IMR-90 (cell line): ENCODE measurements around the gene SDHAF1. TPM values are rescaled to one million over a fixed set of nuclear protein-coding genes. Genes with fewer than 3 reads are reported as not detected.

ENCODE experiments used
- ATAC-seq: fragments of 200-7000 bp; cut with Tn5 transposase; 2 replicates; pipeline ENCODE4 v1.9.1; 2020; ENCODE audit warnings: low read depth, mild to moderate bottlenecking, moderate library complexity
- BruUV-seq: library from RNA; stranded (reverse); fragments of 400-500 nt; replicated peaks from 2 replicates; lab custom pipeline; 2021; lab: Mats Ljungman, UMichigan
- CTCF ChIA-PET: fragments of 300-600 bp; formaldehyde crosslinking; extraction: SDS; loops from one replicate; lab custom pipeline; 2021; ENCODE audit warnings: antibody characterized with exemption; lab: Yijun Ruan, JAX
- POLR2A ChIA-PET: fragments of 300-600 bp; sonication (Branson Sonifier 250); formaldehyde crosslinking; loops from one replicate; lab custom pipeline; 2022; ENCODE audit warnings: antibody characterized with exemption; ENCODE audit not compliant: unreplicated experiment; lab: Charles Lee
- DNase-seq: peaks from one replicate; pipeline ENCODE4 v3.0.0; 2013
- H2AFZ ChIP-seq: replicated peaks from 2 replicates; pipeline ENCODE3; 2013; ENCODE audit warnings: low read length, mild to moderate bottlenecking; ENCODE audit not compliant: poor library complexity
- H2AK5ac ChIP-seq: 2 replicates; pipeline ENCODE4 v1.6.1; 2013; ENCODE audit warnings: low read depth, low read length, inconsistent platforms
- H2AK9ac ChIP-seq: replicated peaks from 2 replicates; pipeline ENCODE3; 2013; ENCODE audit warnings: mild to moderate bottlenecking, low read depth, low read length, moderate library complexity; ENCODE audit not compliant: poor library complexity
- H2BK120ac ChIP-seq: 2 replicates; pipeline ENCODE4 v1.6.1; 2013; ENCODE audit warnings: low read depth, low read length, inconsistent platforms
- H2BK15ac ChIP-seq: 3 replicates; pipeline ENCODE4 v1.6.1; 2013; ENCODE audit warnings: low read depth, low read length, inconsistent platforms
- H2BK20ac ChIP-seq: 2 replicates; pipeline ENCODE4 v1.6.1; 2013; ENCODE audit warnings: low read depth, mild to moderate bottlenecking, inconsistent platforms, low read length, moderate library complexity
- H2BK5ac ChIP-seq: 2 replicates; pipeline ENCODE4 v1.6.1; 2013; ENCODE audit warnings: mild to moderate bottlenecking, low read depth, low read length, inconsistent platforms; ENCODE audit not compliant: poor library complexity, severe bottlenecking
- H3K14ac ChIP-seq: replicated peaks from 2 replicates; pipeline ENCODE4 v1.6.1; 2013; ENCODE audit warnings: low read depth, low read length, inconsistent platforms
- H3K18ac ChIP-seq: 2 replicates; pipeline ENCODE4 v1.6.1; 2013; ENCODE audit warnings: low read depth, low read length, control low read depth
- H3K23ac ChIP-seq: 2 replicates; pipeline ENCODE4 v1.6.1; 2013; ENCODE audit warnings: low read depth, low read length, inconsistent platforms
- H3K27ac ChIP-seq: 2 replicates; pipeline ENCODE4 v1.5.1; 2013; ENCODE audit warnings: mild to moderate bottlenecking, control low read depth, low read length; ENCODE audit not compliant: insufficient read depth
- H3K27me3 ChIP-seq: 2 replicates; pipeline ENCODE4 v1.6.1; 2013; ENCODE audit warnings: low read length; ENCODE audit not compliant: control insufficient read depth, insufficient read depth
- H3K36me3 ChIP-seq: 2 replicates; pipeline ENCODE4 v1.6.1; 2013; ENCODE audit warnings: low read length, mixed read lengths; ENCODE audit not compliant: control insufficient read depth, insufficient read depth
- H3K4ac ChIP-seq: 2 replicates; pipeline ENCODE4 v1.6.1; 2013; ENCODE audit warnings: low read depth, low read length, inconsistent platforms
- H3K4me1 ChIP-seq: 2 replicates; pipeline ENCODE4 v1.6.1; 2013; ENCODE audit warnings: low read length, mixed read lengths; ENCODE audit not compliant: control insufficient read depth, insufficient read depth
- H3K4me2 ChIP-seq: 2 replicates; pipeline ENCODE4 v1.6.1; 2013; ENCODE audit warnings: low read depth, mild to moderate bottlenecking, control low read depth, low read length, moderate library complexity
- H3K4me3 ChIP-seq: 2 replicates; pipeline ENCODE4 v1.5.1; 2013; ENCODE audit warnings: low read depth, mild to moderate bottlenecking, control low read depth, low read length, moderate library complexity; ENCODE audit not compliant: insufficient read depth
- H3K56ac ChIP-seq: 2 replicates; pipeline ENCODE4 v1.6.1; 2013; ENCODE audit warnings: low read length, inconsistent platforms; ENCODE audit not compliant: insufficient read depth; ENCODE audit errors: extremely low read depth
- H3K79me1 ChIP-seq, 2 experiments: 2 replicates each; pipeline ENCODE4 v1.6.1; 2013; ENCODE audit warnings: low read length in 2 of 2, inconsistent platforms in 1 of 2, low read depth in 1 of 2
- H3K9ac ChIP-seq: 2 replicates; pipeline ENCODE4 v1.6.1; 2013; ENCODE audit warnings: low read depth, low read length, control low read depth
- H3K9me1 ChIP-seq: 2 replicates; pipeline ENCODE4 v1.6.1; 2013; ENCODE audit warnings: low read length, inconsistent platforms; ENCODE audit not compliant: insufficient read depth
- H3K9me3 ChIP-seq: 2 replicates; pipeline ENCODE4 v1.6.1; 2013; ENCODE audit warnings: low read length; ENCODE audit not compliant: control insufficient read depth, insufficient read depth
- H4K20me1 ChIP-seq: 2 replicates; pipeline ENCODE4 v1.6.1; 2013; ENCODE audit warnings: low read length, inconsistent platforms; ENCODE audit not compliant: insufficient read depth
- H4K5ac ChIP-seq: 2 replicates; pipeline ENCODE4 v1.6.1; 2013; ENCODE audit warnings: mild to moderate bottlenecking, low read depth, low read length, control low read depth
- H4K8ac ChIP-seq, 2 experiments: 2 replicates each; pipeline ENCODE4 v1.6.1; 2013; ENCODE audit warnings: low read depth in 2 of 2, low read length in 2 of 2, control low read depth in 1 of 2, inconsistent platforms in 1 of 2
- H4K91ac ChIP-seq: 2 replicates; pipeline ENCODE4 v1.6.1; 2013; ENCODE audit warnings: low read depth, low read length, inconsistent platforms; ENCODE audit not compliant: insufficient read depth
- CEBPB ChIP-seq: IDR thresholded peaks from 2 replicates; pipeline ENCODE4 v1.6.1; 2012; ENCODE audit warnings: low read depth, low read length, improper control_type of control experiment
- CHD1 ChIP-seq: IDR thresholded peaks from 2 replicates; pipeline ENCODE4 v1.6.1; 2012; ENCODE audit warnings: low read depth, low read length, improper control_type of control experiment
- FOS ChIP-seq: fragments of 150-350 bp; IDR thresholded peaks from 2 replicates; pipeline ENCODE4 v1.6.1; 2016; ENCODE audit warnings: low read depth, low read length
- MAFK ChIP-seq: IDR thresholded peaks from 2 replicates; pipeline ENCODE4 v1.6.1; 2012; ENCODE audit warnings: low read depth, low read length, improper control_type of control experiment
- MXI1 ChIP-seq: IDR thresholded peaks from 2 replicates; pipeline ENCODE4 v1.6.1; 2012; ENCODE audit warnings: low read depth, mild to moderate bottlenecking, low read length, moderate library complexity, borderline replicate concordance
- POLR2A ChIP-seq: IDR thresholded peaks from 2 replicates; pipeline ENCODE4 v1.6.1; 2012; ENCODE audit warnings: mild to moderate bottlenecking, low read depth, low read length
- RAD21 ChIP-seq: IDR thresholded peaks from 2 replicates; pipeline ENCODE4 v1.6.1; 2012; ENCODE audit warnings: low read length, improper control_type of control experiment
- RCOR1 ChIP-seq: IDR thresholded peaks from 2 replicates; pipeline ENCODE4 v1.6.1; 2012; ENCODE audit warnings: mild to moderate bottlenecking, low read length, improper control_type of control experiment; ENCODE audit not compliant: insufficient replicate concordance
- RFX5 ChIP-seq: IDR thresholded peaks from 2 replicates; pipeline ENCODE4 v1.8.0; 2012; ENCODE audit warnings: low read depth, mild to moderate bottlenecking, low read length, moderate library complexity
- SMC3 ChIP-seq: fragments of 150-350 bp; IDR thresholded peaks from 2 replicates; pipeline ENCODE4 v1.6.1; 2016; ENCODE audit warnings: low read depth, mild to moderate bottlenecking, antibody characterized with exemption, low read length, moderate library complexity
- WGBS, 2 experiments: methylation state at CpG; one replicate each; pipeline versions ENCODE4 v1.1.5 to v1.1.7; 2013; ENCODE audit warnings: missing lambda C conversion rate in 2 of 2; ENCODE audit not compliant: insufficient read length in 1 of 2; ENCODE audit errors: extremely low coverage in 2 of 2; 5-methylcytosine and 5-hydroxymethylcytosine counted together
- dilution Hi-C: fragments of 300-500 bp; cut with HindIII; formaldehyde crosslinking; loops from one replicate; pipeline ENCODE4 v1.14.3; 2018; ENCODE audit warnings: low sequenced_read_pairs; ENCODE audit not compliant: unreplicated experiment
- in situ Hi-C: fragments of 300-500 bp; cut with MboI; formaldehyde crosslinking; loops from 3 replicates; pipeline ENCODE4 v1.14.3; 2019; ENCODE audit warnings: low sequenced_read_pairs, inconsistent platforms, mixed read lengths
- intact Hi-C: fragments of 100-400 bp; cut with micrococcal nuclease; formaldehyde crosslinking; loops from 2 replicates; pipeline ENCODE4 v1.10.0; 2022
- polyA plus RNA-seq, 3 experiments: library from polyadenylated mRNA; depleted of rRNA; stranded (reverse); fragments of >200 nt; gene quantifications; 2 replicates each; pipeline ENCODE4 v1.2.3, GENCODE V29; 2012; ENCODE audit warnings: low replicate concordance in 1 of 3
- total RNA-seq: library from RNA; depleted of rRNA; stranded (reverse); fragments of >200 nt; gene quantifications from 2 replicates; pipeline ENCODE4 v1.2.3, GENCODE V29; 2012
- TF ChIP-seq, protein P1 (sequence below): conservative IDR thresholded peaks from 2 replicates; pipeline ENCODE4 v1.5.1; 2012; ENCODE audit warnings: mild to moderate bottlenecking, low read depth, low read length, improper control_type of control experiment
- TF ChIP-seq, protein P2 (sequence below): fragments of 150-350 bp; IDR thresholded peaks from 2 replicates; pipeline ENCODE4 v1.6.1; 2017; ENCODE audit warnings: mild to moderate bottlenecking, antibody characterized with exemption, low read length, low read depth
- TF ChIP-seq, protein P3 (sequence below): fragments of 150-350 bp; IDR thresholded peaks from 2 replicates; pipeline ENCODE4 v1.6.1; 2016; ENCODE audit warnings: low read depth, mild to moderate bottlenecking, low read length, moderate library complexity, borderline replicate concordance

Gene SDHAF1
- total and polyA plus RNA-seq, 2 of the 4 experiments (the other 2 are of a cell fraction): 4.8 to 9.9 TPM

DNA sequence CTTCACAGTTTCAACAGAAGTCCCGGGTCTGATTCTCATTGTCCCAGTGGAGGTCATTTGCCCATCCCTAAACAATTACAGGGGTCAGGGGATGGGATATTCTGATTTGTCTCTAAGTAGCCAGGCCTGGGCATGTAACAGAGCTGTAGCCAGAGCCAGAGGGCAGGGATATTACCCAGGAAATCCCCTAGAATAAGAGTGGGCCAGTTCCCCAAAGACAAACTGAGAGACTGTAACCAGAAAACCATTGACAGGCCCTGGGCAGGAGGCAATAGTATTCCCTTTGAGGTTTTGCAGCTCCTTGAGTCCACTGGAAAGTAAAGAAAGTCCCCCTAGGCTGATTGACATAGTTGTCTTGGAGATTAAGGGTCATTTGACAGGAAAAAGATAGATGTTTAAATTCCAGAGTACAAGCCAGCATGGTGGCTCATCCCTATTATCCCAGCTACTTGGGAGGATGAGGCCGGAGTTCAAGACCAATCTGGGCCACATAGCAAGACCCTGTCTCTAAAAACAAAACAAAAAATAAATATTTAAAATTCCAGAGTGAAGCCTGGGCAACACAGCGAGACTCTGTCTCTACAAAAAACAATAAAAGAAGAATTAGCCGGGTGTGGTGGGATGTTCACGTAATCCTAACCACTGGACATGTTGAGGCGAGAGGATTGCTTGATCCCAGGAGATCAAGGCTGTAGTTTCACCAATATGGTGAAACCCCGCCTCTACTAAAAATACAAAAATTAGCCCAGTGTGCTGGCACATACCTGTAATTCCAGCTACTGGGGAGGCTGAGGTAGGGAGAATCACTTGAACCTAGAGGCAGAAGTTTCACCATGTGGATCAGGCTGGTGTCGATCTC is 1.9 kb upstream of the SDHAF1 start:
- Histone ChIP-seq H2AK5ac (no peak overlapping the region), H3K9me1 (no peaks in the 10 kb centered on the region; the same call in 1 of the 2 replicates), H3K18ac (no peak overlapping the region), H4K5ac (no peak overlapping the region), H3K79me1 (peaks cover 13 to 28% of the 10 kb centered on the region in 2 experiments; a peak in 3 of 4 replicates), H2AFZ (no peak overlapping the region), H3K4me3 (no peak overlapping the region), H3K27me3 (peaks cover 2% of the 10 kb centered on the region; the same call in 1 of the 2 replicates), H2AK9ac (no peak overlapping the region), H3K23ac (no peak overlapping the region), H4K20me1 (0 out of 2 replicates have a peak, but pooled peaks cover 4% of the 10 kb centered on the region), H3K4ac (no peak overlapping the region), H2BK20ac (no peak overlapping the region), H2BK5ac (no peak overlapping the region), H3K36me3 (no peaks in the 10 kb centered on the region), H4K8ac (no peak overlapping the region), H3K4me2 (no peak overlapping the region), H3K56ac (no peak overlapping the region), H2BK15ac (no peak overlapping the region), H3K9ac (no peak overlapping the region), H3K14ac (no peak overlapping the region), H4K91ac (no peak overlapping the region), H2BK120ac (no peak overlapping the region), H3K9me3 (peaks cover 5% of the 10 kb centered on the region), H3K27ac (no peak overlapping the region), H3K4me1 (no peaks in the 10 kb centered on the region)
- no CpG with 5 or more reads among the region's 8 CpGs for WGBS, 2 experiments
- no peak for ATAC-seq
- dilution Hi-C loops: no loop called here
- in situ Hi-C loops: no loop called here
- BruUV-seq: no TSS peak
- TF ChIP-seq, protein P1, sequence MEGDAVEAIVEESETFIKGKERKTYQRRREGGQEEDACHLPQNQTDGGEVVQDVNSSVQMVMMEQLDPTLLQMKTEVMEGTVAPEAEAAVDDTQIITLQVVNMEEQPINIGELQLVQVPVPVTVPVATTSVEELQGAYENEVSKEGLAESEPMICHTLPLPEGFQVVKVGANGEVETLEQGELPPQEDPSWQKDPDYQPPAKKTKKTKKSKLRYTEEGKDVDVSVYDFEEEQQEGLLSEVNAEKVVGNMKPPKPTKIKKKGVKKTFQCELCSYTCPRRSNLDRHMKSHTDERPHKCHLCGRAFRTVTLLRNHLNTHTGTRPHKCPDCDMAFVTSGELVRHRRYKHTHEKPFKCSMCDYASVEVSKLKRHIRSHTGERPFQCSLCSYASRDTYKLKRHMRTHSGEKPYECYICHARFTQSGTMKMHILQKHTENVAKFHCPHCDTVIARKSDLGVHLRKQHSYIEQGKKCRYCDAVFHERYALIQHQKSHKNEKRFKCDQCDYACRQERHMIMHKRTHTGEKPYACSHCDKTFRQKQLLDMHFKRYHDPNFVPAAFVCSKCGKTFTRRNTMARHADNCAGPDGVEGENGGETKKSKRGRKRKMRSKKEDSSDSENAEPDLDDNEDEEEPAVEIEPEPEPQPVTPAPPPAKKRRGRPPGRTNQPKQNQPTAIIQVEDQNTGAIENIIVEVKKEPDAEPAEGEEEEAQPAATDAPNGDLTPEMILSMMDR: no peak
- TF ChIP-seq, protein P2, sequence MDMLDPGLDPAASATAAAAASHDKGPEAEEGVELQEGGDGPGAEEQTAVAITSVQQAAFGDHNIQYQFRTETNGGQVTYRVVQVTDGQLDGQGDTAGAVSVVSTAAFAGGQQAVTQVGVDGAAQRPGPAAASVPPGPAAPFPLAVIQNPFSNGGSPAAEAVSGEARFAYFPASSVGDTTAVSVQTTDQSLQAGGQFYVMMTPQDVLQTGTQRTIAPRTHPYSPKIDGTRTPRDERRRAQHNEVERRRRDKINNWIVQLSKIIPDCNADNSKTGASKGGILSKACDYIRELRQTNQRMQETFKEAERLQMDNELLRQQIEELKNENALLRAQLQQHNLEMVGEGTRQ: no peak
- TF ChIP-seq SMC3 (no peak), CHD1 (no peak), RFX5 (no peak), RCOR1 (no peak), MAFK (no peak), FOS (no peak), CEBPB (no peak), RAD21 (no peak), POLR2A (no peak), MXI1 (no peak)
- TF ChIP-seq, protein P3, sequence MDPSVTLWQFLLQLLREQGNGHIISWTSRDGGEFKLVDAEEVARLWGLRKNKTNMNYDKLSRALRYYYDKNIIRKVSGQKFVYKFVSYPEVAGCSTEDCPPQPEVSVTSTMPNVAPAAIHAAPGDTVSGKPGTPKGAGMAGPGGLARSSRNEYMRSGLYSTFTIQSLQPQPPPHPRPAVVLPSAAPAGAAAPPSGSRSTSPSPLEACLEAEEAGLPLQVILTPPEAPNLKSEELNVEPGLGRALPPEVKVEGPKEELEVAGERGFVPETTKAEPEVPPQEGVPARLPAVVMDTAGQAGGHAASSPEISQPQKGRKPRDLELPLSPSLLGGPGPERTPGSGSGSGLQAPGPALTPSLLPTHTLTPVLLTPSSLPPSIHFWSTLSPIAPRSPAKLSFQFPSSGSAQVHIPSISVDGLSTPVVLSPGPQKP: no peak
- POLR2A ChIA-PET: no interaction called here
- DNase-seq: no peak
- CTCF ChIA-PET: no interaction called here
- intact Hi-C loops: no loop called here
